ENCODE data around the gene IQGAP2.
A peak's percentile ranks its signal among the peaks of the same experiment; 100 is the strongest.
"Not testable (repeated sequence)": the region's sequence is repeated elsewhere in the genome, so short reads cannot be mapped to it uniquely, and the experiment has no call there.

Gene IQGAP2

GRCh38 chr5:76732405-76733048 is 329.4 kb downstream of the IQGAP2 start:
- H3K27ac ChIP-seq (ENCODE audit: insufficient read depth, low read length, poor library complexity, severe bottlenecking), result peak overlapping the region; percentile 30

GRCh38 chr5:76733049-76733417 is 329.9 kb downstream of the IQGAP2 start:
- H3K27me3 ChIP-seq (replicated peaks; ENCODE audit: control insufficient read depth, insufficient read depth, low read length, poor library complexity, severe bottlenecking), result no peaks in the 10 kb centered on the region
- no peaks in the 10 kb centered on the region for H3K36me3 ChIP-seq (ENCODE audit: control insufficient read depth, insufficient read depth, low read length)
- H3K4me3 ChIP-seq (ENCODE audit: insufficient read depth, low read depth, low read length, poor library complexity, severe bottlenecking), result no peak overlapping the region
- H3K27ac ChIP-seq (ENCODE audit: insufficient read depth, low read length, poor library complexity, severe bottlenecking), result peak overlapping the region; percentile 30
- H3K4me1 ChIP-seq (ENCODE audit: control insufficient read depth, insufficient read depth, low read length, poor library complexity, severe bottlenecking), result peaks cover 2% of the 10 kb centered on the region
- peak; percentile 34 to 59 (median 48) for DNase-seq
- H3K9me3 ChIP-seq (ENCODE audit: control insufficient read depth, low read length), result no peaks in the 10 kb centered on the region

More at GRCh38 chr5:76732405-76733048, 329.4 kb downstream of the IQGAP2 start:
- no peaks in the 10 kb centered on the region for H3K4me1 ChIP-seq (ENCODE audit: control insufficient read depth, insufficient read depth, low read length, poor library complexity, severe bottlenecking)
- no peak overlapping the region for H3K4me3 ChIP-seq (ENCODE audit: insufficient read depth, low read depth, low read length, poor library complexity, severe bottlenecking)
- no peaks in the 10 kb centered on the region for H3K9me3 ChIP-seq (ENCODE audit: control insufficient read depth, low read length)
- no peaks in the 10 kb centered on the region for H3K36me3 ChIP-seq (ENCODE audit: control insufficient read depth, insufficient read depth, low read length)
- H3K27me3 ChIP-seq (replicated peaks; ENCODE audit: control insufficient read depth, insufficient read depth, low read length, poor library complexity, severe bottlenecking), result no peaks in the 10 kb centered on the region
- peak in 1 of 3 donors; percentile 14 for DNase-seq

GRCh38 chr5:76735762-76736545 is 332.9 kb downstream of the IQGAP2 start:
- no peaks in the 10 kb centered on the region for H3K9me3 ChIP-seq (ENCODE audit: control insufficient read depth, low read length)
- no peak for DNase-seq
- peaks cover 7% of the 10 kb centered on the region for H3K4me1 ChIP-seq (ENCODE audit: control insufficient read depth, insufficient read depth, low read length, poor library complexity, severe bottlenecking)
- no peak overlapping the region for H3K4me3 ChIP-seq (ENCODE audit: insufficient read depth, low read depth, low read length, poor library complexity, severe bottlenecking)
- no peak overlapping the region for H3K27ac ChIP-seq (ENCODE audit: insufficient read depth, low read length, poor library complexity, severe bottlenecking)
- no peaks in the 10 kb centered on the region for H3K36me3 ChIP-seq (ENCODE audit: control insufficient read depth, insufficient read depth, low read length)
- no peaks in the 10 kb centered on the region for H3K27me3 ChIP-seq (replicated peaks; ENCODE audit: control insufficient read depth, insufficient read depth, low read length, poor library complexity, severe bottlenecking)

- no peak for DNase-seq
- H3K4me1 ChIP-seq (ENCODE audit: control insufficient read depth, insufficient read depth, low read length, poor library complexity, severe bottlenecking), result peaks cover 7% of the 10 kb centered on the region
- H3K4me3 ChIP-seq (ENCODE audit: insufficient read depth, low read depth, low read length, poor library complexity, severe bottlenecking), result no peak overlapping the region
- no peaks in the 10 kb centered on the region for H3K9me3 ChIP-seq (ENCODE audit: control insufficient read depth, low read length)
- H3K27ac ChIP-seq (ENCODE audit: insufficient read depth, low read length, poor library complexity, severe bottlenecking), result no peak overlapping the region
- no peaks in the 10 kb centered on the region for H3K27me3 ChIP-seq (replicated peaks; ENCODE audit: control insufficient read depth, insufficient read depth, low read length, poor library complexity, severe bottlenecking)
- no peaks in the 10 kb centered on the region for H3K36me3 ChIP-seq (ENCODE audit: control insufficient read depth, insufficient read depth, low read length)
These were observed 333.8 kb downstream of the IQGAP2 start for GRCh38 chr5:76736679-76737556.

GRCh38 chr5:76737846-76738245 is 334.8 kb downstream of the IQGAP2 start:
- H3K4me1 ChIP-seq (ENCODE audit: control insufficient read depth, insufficient read depth, low read length, poor library complexity, severe bottlenecking), result peaks cover 7% of the 10 kb centered on the region
- no peaks in the 10 kb centered on the region for H3K9me3 ChIP-seq (ENCODE audit: control insufficient read depth, low read length)
- H3K36me3 ChIP-seq (ENCODE audit: control insufficient read depth, insufficient read depth, low read length), result no peaks in the 10 kb centered on the region
- peak overlapping the region; percentile 29 for H3K27ac ChIP-seq (ENCODE audit: insufficient read depth, low read length, poor library complexity, severe bottlenecking)
- DNase-seq, result no peak
- no peak overlapping the region for H3K4me3 ChIP-seq (ENCODE audit: insufficient read depth, low read depth, low read length, poor library complexity, severe bottlenecking)
- no peaks in the 10 kb centered on the region for H3K27me3 ChIP-seq (replicated peaks; ENCODE audit: control insufficient read depth, insufficient read depth, low read length, poor library complexity, severe bottlenecking)

GRCh38 chr5:76741506-76741905 is 338.4 kb downstream of the IQGAP2 start:
- H3K36me3 ChIP-seq (ENCODE audit: control insufficient read depth, insufficient read depth, low read length); H3K27me3 ChIP-seq (replicated peaks; ENCODE audit: control insufficient read depth, insufficient read depth, low read length, poor library complexity, severe bottlenecking); DNase-seq; H3K9me3 ChIP-seq (ENCODE audit: control insufficient read depth, low read length); H3K27ac ChIP-seq (ENCODE audit: insufficient read depth, low read length, poor library complexity, severe bottlenecking); H3K4me1 ChIP-seq (ENCODE audit: control insufficient read depth, insufficient read depth, low read length, poor library complexity, severe bottlenecking); H3K4me3 ChIP-seq (ENCODE audit: insufficient read depth, low read depth, low read length, poor library complexity, severe bottlenecking): not testable (repeated sequence)

GRCh38 chr5:76742583-76742982 is 339.5 kb downstream of the IQGAP2 start:
- no peak for DNase-seq
- Histone ChIP-seq H3K27me3 (replicated peaks; ENCODE audit: control insufficient read depth, insufficient read depth, low read length, poor library complexity, severe bottlenecking) (no peaks in the 10 kb centered on the region), H3K36me3 (ENCODE audit: control insufficient read depth, insufficient read depth, low read length) (no peaks in the 10 kb centered on the region), H3K9me3 (ENCODE audit: control insufficient read depth, low read length) (no peaks in the 10 kb centered on the region), H3K27ac (ENCODE audit: insufficient read depth, low read length, poor library complexity, severe bottlenecking) (no peak overlapping the region), H3K4me3 (ENCODE audit: insufficient read depth, low read depth, low read length, poor library complexity, severe bottlenecking) (no peak overlapping the region), H3K4me1 (ENCODE audit: control insufficient read depth, insufficient read depth, low read length, poor library complexity, severe bottlenecking) (peaks cover 7% of the 10 kb centered on the region)

GRCh38 chr5:76744632-76745031 is 341.5 kb downstream of the IQGAP2 start:
- H3K9me3 ChIP-seq (ENCODE audit: control insufficient read depth, low read length), result no peaks in the 10 kb centered on the region
- H3K27ac ChIP-seq (ENCODE audit: insufficient read depth, low read length, poor library complexity, severe bottlenecking), result no peak overlapping the region
- no peaks in the 10 kb centered on the region for H3K27me3 ChIP-seq (replicated peaks; ENCODE audit: control insufficient read depth, insufficient read depth, low read length, poor library complexity, severe bottlenecking)
- no peaks in the 10 kb centered on the region for H3K36me3 ChIP-seq (ENCODE audit: control insufficient read depth, insufficient read depth, low read length)
- DNase-seq, result no peak
- H3K4me1 ChIP-seq (ENCODE audit: control insufficient read depth, insufficient read depth, low read length, poor library complexity, severe bottlenecking), result no peaks in the 10 kb centered on the region
- no peak overlapping the region for H3K4me3 ChIP-seq (ENCODE audit: insufficient read depth, low read depth, low read length, poor library complexity, severe bottlenecking)

GRCh38 chr5:76745670-76746069 is 342.6 kb downstream of the IQGAP2 start:
- DNase-seq, result no peak
- H3K27me3 ChIP-seq (replicated peaks; ENCODE audit: control insufficient read depth, insufficient read depth, low read length, poor library complexity, severe bottlenecking), result no peaks in the 10 kb centered on the region
- H3K4me1 ChIP-seq (ENCODE audit: control insufficient read depth, insufficient read depth, low read length, poor library complexity, severe bottlenecking), result no peaks in the 10 kb centered on the region
- H3K27ac ChIP-seq (ENCODE audit: insufficient read depth, low read length, poor library complexity, severe bottlenecking), result no peak overlapping the region
- no peaks in the 10 kb centered on the region for H3K9me3 ChIP-seq (ENCODE audit: control insufficient read depth, low read length)
- no peak overlapping the region for H3K4me3 ChIP-seq (ENCODE audit: insufficient read depth, low read depth, low read length, poor library complexity, severe bottlenecking)
- H3K36me3 ChIP-seq (ENCODE audit: control insufficient read depth, insufficient read depth, low read length), result no peaks in the 10 kb centered on the region

Data from effector memory CD4-positive, alpha-beta T cell (primary cell).